B cell (primary cell): Measurements from ENCODE around the gene GPLD1. TPM values are rescaled to one million over a fixed set of nuclear protein-coding genes. Genes with fewer than 3 reads are reported as not detected.

Experiments used
- ATAC-seq: fragments of 200-7000 bp; cut with Tn5 transposase; one replicate; pipeline ENCODE4 v1.10.0; 2021; ENCODE audit warnings: low read depth, mild to moderate bottlenecking, moderate number of reproducible peaks, moderate library complexity
- CTCF ChIA-PET: fragments of 350-600 bp; sonication (Branson Sonifier 250); formaldehyde crosslinking; loops from one replicate; lab custom pipeline; 2021; ENCODE audit warnings: antibody characterized with exemption, inconsistent platforms; lab: Charles Lee
- POLR2A ChIA-PET: fragments of 350-600 bp; sonication (Branson Sonifier 250); formaldehyde crosslinking; loops from one replicate; lab custom pipeline; 2021; ENCODE audit warnings: antibody characterized with exemption; lab: Charles Lee
- DNase-seq: peaks from one replicate; pipeline ENCODE4 v3.0.0; 2013
- H2AFZ ChIP-seq: 2 replicates; pipeline ENCODE4 v1.6.1; 2012; ENCODE audit warnings: mild to moderate bottlenecking, low read depth, low read length; ENCODE audit not compliant: insufficient read depth, poor library complexity, severe bottlenecking
- H3K27ac ChIP-seq, 2 donors: 1 replicate in 1 of 2; 2 replicates in 1 of 2; pipeline ENCODE4 v1.5.1; 2012 to 2013; ENCODE audit warnings: low read length in 2 of 2, mild to moderate bottlenecking in 2 of 2, moderate library complexity in 1 of 2
- H3K27me3 ChIP-seq, 4 experiments: fragments of 200-600 bp in 1 of 4; sonication (generic) in 1 of 4; replicated peaks in 1 of 4; 1 replicate in 2 of 4; 2 replicates in 2 of 4; pipeline versions ENCODE4 v1.6.1 to v1.7.0; 2013 to 2016; ENCODE audit warnings: low read length in 3 of 4, mild to moderate bottlenecking in 2 of 4, mixed read lengths in 1 of 4, moderate library complexity in 1 of 4; ENCODE audit not compliant: insufficient read depth in 4 of 4, control insufficient read depth in 3 of 4; ENCODE audit errors: control extremely low read depth in 1 of 4
- H3K36me3 ChIP-seq, 2 experiments: replicated peaks in 1 of 2; 1 replicate in 1 of 2; 2 replicates in 1 of 2; pipeline versions ENCODE4 v1.6.1 to v1.7.1; 2013; ENCODE audit warnings: low read length in 1 of 2; ENCODE audit not compliant: insufficient read depth in 2 of 2, control insufficient read depth in 1 of 2; ENCODE audit errors: control extremely low read depth in 1 of 2, extremely low read depth in 1 of 2
- H3K4me1 ChIP-seq, 2 donors: fragments of 200-600 bp in 1 of 2; sonication (generic) in 1 of 2; 1 replicate in 1 of 2; 2 replicates in 1 of 2; pipeline versions ENCODE4 v1.5.1 to v1.6.1; 2013 to 2017; ENCODE audit warnings: low read length in 2 of 2; ENCODE audit not compliant: control insufficient read depth in 2 of 2, insufficient read depth in 2 of 2
- H3K4me2 ChIP-seq: replicated peaks from 2 replicates; pipeline ENCODE3; 2012; ENCODE audit warnings: mild to moderate bottlenecking, low read depth, low read length; ENCODE audit not compliant: poor library complexity, severe bottlenecking
- H3K4me3 ChIP-seq, 5 experiments: fragments of 200-600 bp in 1 of 5; sonication (generic) in 1 of 5; 1 replicate in 3 of 5; 2 replicates in 2 of 5; pipeline versions ENCODE4 v1.5.1 to v1.7.0; 2011 to 2016; ENCODE audit warnings: low read length in 4 of 5, mild to moderate bottlenecking in 4 of 5, low read depth in 2 of 5, control low read depth in 1 of 5, moderate library complexity in 1 of 5; ENCODE audit not compliant: insufficient read depth in 1 of 5; ENCODE audit errors: control extremely low read depth in 1 of 5, extremely low read depth in 1 of 5
- H3K79me2 ChIP-seq: fragments of 200-600 bp; sonication (generic); one replicate; pipeline ENCODE4 v1.6.0; 2016; ENCODE audit warnings: low read length; ENCODE audit not compliant: control insufficient read depth, insufficient read depth
- H3K9ac ChIP-seq: fragments of 200-600 bp; sonication (generic); 2 replicates; pipeline ENCODE4 v1.6.1; 2017; ENCODE audit warnings: mild to moderate bottlenecking, low read length, moderate library complexity
- H3K9me3 ChIP-seq, 3 donors: one replicate each; pipeline versions ENCODE4 v1.6.1 to v1.7.1; 2013; ENCODE audit warnings: low read length in 2 of 3; ENCODE audit not compliant: control insufficient read depth in 2 of 3, insufficient read depth in 1 of 3; ENCODE audit errors: control extremely low read depth in 1 of 3
- H4K20me1 ChIP-seq: 2 replicates; pipeline ENCODE4 v1.6.0; 2012; ENCODE audit warnings: mild to moderate bottlenecking, low read length; ENCODE audit not compliant: insufficient read depth, control insufficient read depth, poor library complexity, severe bottlenecking
- H3K27ac Mint-ChIP-seq: one replicate; pipeline ENCODE4 v1.8.0; 2021; ENCODE audit warnings: mixed read lengths
- H3K27me3 Mint-ChIP-seq: one replicate; pipeline ENCODE4 v1.8.0; 2021; ENCODE audit warnings: mixed read lengths
- H3K4me1 Mint-ChIP-seq: one replicate; pipeline ENCODE4 v1.8.0; 2021; ENCODE audit warnings: mixed read lengths
- H3K4me3 Mint-ChIP-seq: one replicate; pipeline ENCODE4 v1.8.0; 2021; ENCODE audit warnings: mixed read lengths
- H3K9me3 Mint-ChIP-seq: one replicate; pipeline ENCODE4 v1.8.0; 2022; ENCODE audit warnings: mixed read lengths; ENCODE audit not compliant: insufficient read depth
- EZH2 ChIP-seq: IDR thresholded peaks from 2 replicates; pipeline ENCODE4 v1.6.1; 2012; ENCODE audit warnings: borderline replicate concordance, low read depth, mild to moderate bottlenecking, moderate library complexity, low read length; ENCODE audit not compliant: insufficient read depth, poor library complexity, severe bottlenecking
- WGBS: methylation state at CpG from one replicate; pipeline ENCODE4 v1.1.5; 2013; ENCODE audit warnings: missing lambda C conversion rate; ENCODE audit not compliant: insufficient coverage; 5-methylcytosine and 5-hydroxymethylcytosine counted together
- intact Hi-C: fragments of 100-400 bp; cut with micrococcal nuclease; formaldehyde crosslinking; loops from one replicate; pipeline ENCODE4 v1.10.0; 2022
- polyA plus RNA-seq: library from polyadenylated mRNA; depleted of rRNA; stranded (reverse); fragments of >200 nt; gene quantifications from 2 replicates; pipeline ENCODE4 v1.2.3, GENCODE V29; 2012
- total RNA-seq, 2 donors: library from RNA; stranded (reverse); fragments of 120-200 nt in 1 of 2; gene quantifications; 1 replicate in 1 of 2; 2 replicates in 1 of 2; pipeline versions ENCODE4 v1.2.3 to v1.2.4, GENCODE V29; 2013 to 2022
- TF ChIP-seq, protein P1 (sequence below): fragments of 200-600 bp; IDR thresholded peaks from one replicate; pipeline ENCODE4 v1.8.0; 2022; ENCODE audit warnings: antibody characterized with exemption, mild to moderate bottlenecking

Gene GPLD1
- total and polyA plus RNA-seq, 2 donors (not counting 1 experiment from before 2014, with no cell fraction given), result 1.9 to 7.0 TPM

DNA sequence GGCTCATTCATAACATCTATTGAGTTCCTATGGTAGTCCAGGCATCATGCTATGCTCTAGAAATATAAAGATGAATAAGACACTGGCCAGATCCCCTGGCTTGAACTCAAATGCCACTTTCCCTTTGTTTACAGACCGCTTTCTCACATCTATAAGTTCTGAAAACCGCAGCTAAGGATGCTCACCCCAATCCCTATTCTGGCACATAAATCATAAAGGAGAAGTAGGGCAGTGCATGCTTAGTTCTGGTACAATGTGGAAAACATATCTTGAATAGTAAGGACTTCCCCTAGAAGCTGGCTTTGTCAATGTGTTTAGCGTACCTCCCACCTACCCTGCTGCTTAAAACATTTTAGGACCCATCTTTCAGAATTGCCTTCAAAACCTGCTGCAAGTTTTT, 60.2 kb downstream of the GPLD1 start:
- H2AFZ ChIP-seq, result no peak overlapping the region
- intact Hi-C loops, result no loop called here

DNA sequence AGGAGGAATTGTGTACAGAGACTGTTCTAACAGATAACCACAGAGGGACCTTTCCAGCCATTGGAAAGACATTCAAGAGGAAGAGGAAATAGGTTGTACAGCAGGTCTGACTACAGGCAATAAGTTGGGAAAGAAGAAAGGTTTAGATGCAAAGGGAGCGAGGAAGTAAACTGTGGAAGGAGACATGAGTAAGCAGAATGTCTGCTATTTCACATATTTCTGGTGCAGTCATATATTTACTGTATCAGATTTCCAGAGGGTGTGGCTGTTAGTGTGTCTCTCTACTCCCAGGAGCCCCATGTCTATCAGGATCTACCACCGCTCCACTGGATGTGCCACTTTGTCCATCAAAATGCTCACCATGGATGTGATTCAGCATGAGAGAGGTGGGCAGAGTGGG, 60.8 kb downstream of the GPLD1 start:
- no peak overlapping the region for H3K4me2 ChIP-seq
- H3K9me3 Mint-ChIP-seq, result no peaks in the 10 kb centered on the region
- no peak overlapping the region for H3K9ac ChIP-seq
- no peak overlapping the region for H3K27ac ChIP-seq
- H3K27ac Mint-ChIP-seq, result no peak overlapping the region
- no peak overlapping the region for H2AFZ ChIP-seq
- POLR2A ChIA-PET, result no interaction called here
- ATAC-seq (no peak), DNase-seq (no peak)
- H3K4me1 Mint-ChIP-seq, result no peaks in the 10 kb centered on the region
- H3K4me1 ChIP-seq, result no peaks in the 10 kb centered on the region
- no peak overlapping the region for H3K4me3 ChIP-seq
- WGBS, result no CpG with 5 or more reads among the region's 2 CpGs
- H3K36me3 ChIP-seq, result peaks cover 11 to 34% of the 10 kb centered on the region in 2 experiments
- H3K79me2 ChIP-seq, result no peaks in the 10 kb centered on the region
- H3K4me3 Mint-ChIP-seq, result no peak overlapping the region
- H3K27me3 ChIP-seq, result no peaks in the 10 kb centered on the region
- TF ChIP-seq EZH2, result no peak
- TF ChIP-seq, protein P1, sequence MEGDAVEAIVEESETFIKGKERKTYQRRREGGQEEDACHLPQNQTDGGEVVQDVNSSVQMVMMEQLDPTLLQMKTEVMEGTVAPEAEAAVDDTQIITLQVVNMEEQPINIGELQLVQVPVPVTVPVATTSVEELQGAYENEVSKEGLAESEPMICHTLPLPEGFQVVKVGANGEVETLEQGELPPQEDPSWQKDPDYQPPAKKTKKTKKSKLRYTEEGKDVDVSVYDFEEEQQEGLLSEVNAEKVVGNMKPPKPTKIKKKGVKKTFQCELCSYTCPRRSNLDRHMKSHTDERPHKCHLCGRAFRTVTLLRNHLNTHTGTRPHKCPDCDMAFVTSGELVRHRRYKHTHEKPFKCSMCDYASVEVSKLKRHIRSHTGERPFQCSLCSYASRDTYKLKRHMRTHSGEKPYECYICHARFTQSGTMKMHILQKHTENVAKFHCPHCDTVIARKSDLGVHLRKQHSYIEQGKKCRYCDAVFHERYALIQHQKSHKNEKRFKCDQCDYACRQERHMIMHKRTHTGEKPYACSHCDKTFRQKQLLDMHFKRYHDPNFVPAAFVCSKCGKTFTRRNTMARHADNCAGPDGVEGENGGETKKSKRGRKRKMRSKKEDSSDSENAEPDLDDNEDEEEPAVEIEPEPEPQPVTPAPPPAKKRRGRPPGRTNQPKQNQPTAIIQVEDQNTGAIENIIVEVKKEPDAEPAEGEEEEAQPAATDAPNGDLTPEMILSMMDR, result no peak
- no peaks in the 10 kb centered on the region for H4K20me1 ChIP-seq
- CTCF ChIA-PET, result interaction anchor here (0.9 to 2.5 kb wide), 3 partner anchors 11 to 318 kb away, joined by 3 to 17 read pairs (median 3); no protein-coding TSS in a partner anchor
- intact Hi-C loops, result no loop called here
- H3K9me3 ChIP-seq, result no peaks in the 10 kb centered on the region
- no peaks in the 10 kb centered on the region for H3K27me3 Mint-ChIP-seq

More for the DNA sequence above, 60.2 kb downstream of the GPLD1 start:
- no peaks in the 10 kb centered on the region for H3K27me3 Mint-ChIP-seq
- Histone ChIP-seq H3K9ac (no peak overlapping the region), H3K9me3 (no peaks in the 10 kb centered on the region), H3K4me2 (no peak overlapping the region), H4K20me1 (no peaks in the 10 kb centered on the region), H3K36me3 (peaks cover 8 to 29% of the 10 kb centered on the region in 2 experiments), H3K79me2 (no peaks in the 10 kb centered on the region), H3K27me3 (no peaks in the 10 kb centered on the region), H3K4me3 (no peak overlapping the region), H3K27ac (no peak overlapping the region), H3K4me1 (no peaks in the 10 kb centered on the region)
- TF ChIP-seq, protein P1, result no peak
- TF ChIP-seq EZH2, result no peak
- H3K9me3 Mint-ChIP-seq, result no peaks in the 10 kb centered on the region
- ChIA-PET POLR2A (no interaction called here), CTCF (interaction anchor here (1.2 to 2.5 kb wide), 3 partner anchors 11 to 265 kb away, joined by 3 to 17 read pairs (median 7); no protein-coding TSS in a partner anchor)
- ATAC-seq (no peak), DNase-seq (no peak)
- no peak overlapping the region for H3K27ac Mint-ChIP-seq
- no peaks in the 10 kb centered on the region for H3K4me1 Mint-ChIP-seq
- WGBS, result 60% methylated on average over 1 of the region's 3 CpGs
- H3K4me3 Mint-ChIP-seq, result no peak overlapping the region
